GM18526 (cell line): ENCODE data around the gene DRGX.

ENCODE experiments used
- POLR2A ChIP-seq: IDR thresholded peaks from 3 replicates; pipeline ENCODE4 v1.6.1; 2011; ENCODE audit not compliant: insufficient read length; ENCODE audit errors: extremely low read depth

Gene DRGX

GRCh38 chr10:49353026-49353894, 42.6 kb downstream of the DRGX start:
- no peak for TF ChIP-seq POLR2A

GRCh38 chr10:49352323-49352722, 43.6 kb downstream of the DRGX start:
- TF ChIP-seq POLR2A = no peak

GRCh38 chr10:49351669-49352068, 44.2 kb downstream of the DRGX start:
- TF ChIP-seq POLR2A = no peak

- TF ChIP-seq POLR2A = no peak
Observed at GRCh38 chr10:49350846-49351532, 44.9 kb downstream of the DRGX start.

- TF ChIP-seq POLR2A = no peak
Observed at GRCh38 chr10:49350138-49350537, 45.8 kb downstream of the DRGX start.

GRCh38 chr10:49349390-49349789, 46.5 kb downstream of the DRGX start:
- no peak for TF ChIP-seq POLR2A

- no peak for TF ChIP-seq POLR2A
Observed at GRCh38 chr10:49348593-49348992, 47.3 kb downstream of the DRGX start.

- no peak for TF ChIP-seq POLR2A
Observed at GRCh38 chr10:49347827-49348226, 48.1 kb downstream of the DRGX start.

- no peak for TF ChIP-seq POLR2A
Observed at GRCh38 chr10:49347342-49347741, 48.5 kb downstream of the DRGX start.

GRCh38 chr10:49344840-49345239, 51.0 kb downstream of the DRGX start:
- TF ChIP-seq POLR2A = no peak

GRCh38 chr10:49338604-49339003, 57.3 kb downstream of the DRGX start:
- TF ChIP-seq POLR2A = no peak

GRCh38 chr10:49335364-49335972, 60.4 kb downstream of the DRGX start:
- no peak for TF ChIP-seq POLR2A

- no peak for TF ChIP-seq POLR2A
Observed at GRCh38 chr10:49334964-49335363, 60.9 kb downstream of the DRGX start.

- TF ChIP-seq POLR2A = no peak
Observed at GRCh38 chr10:49333192-49333591, 62.7 kb downstream of the DRGX start.

GRCh38 chr10:49332768-49333167, 63.1 kb downstream of the DRGX start:
- no peak for TF ChIP-seq POLR2A

- no peak for TF ChIP-seq POLR2A
Observed at GRCh38 chr10:49332333-49332732, 63.6 kb downstream of the DRGX start.
